ENCODE results near the gene FXYD5. TPM values are rescaled to one million over a fixed set of nuclear protein-coding genes. Genes with fewer than 3 reads are reported as not detected.

Gene FXYD5
- total and polyA plus RNA-seq, 2 experiments from 2014 or later = 11.3 to 14.5 TPM

DNA sequence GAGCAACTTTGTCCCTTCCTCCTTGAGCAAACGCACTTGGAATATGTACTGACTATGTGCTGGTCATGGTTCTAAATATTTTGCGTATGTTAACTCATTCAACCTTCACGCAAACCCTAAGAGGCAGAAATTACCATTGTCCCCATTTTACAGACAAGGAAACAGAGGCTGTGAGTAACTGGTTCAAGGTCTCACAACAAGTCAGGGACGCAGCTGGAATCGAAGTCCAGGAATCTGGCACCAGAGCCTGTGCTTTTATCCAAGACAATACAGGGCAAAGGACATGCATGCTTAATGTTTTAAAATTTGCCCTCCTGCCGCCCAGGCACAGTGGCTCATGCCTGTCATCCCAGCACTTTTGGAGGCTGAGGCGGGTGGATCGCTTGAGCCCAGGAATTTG lies 5.1 kb downstream of the FXYD5 start:
- no peaks in the 10 kb centered on the region for H3K4me1 ChIP-seq (ENCODE audit: low read depth)
- H3K36me3 ChIP-seq = no peaks in the 10 kb centered on the region

DNA sequence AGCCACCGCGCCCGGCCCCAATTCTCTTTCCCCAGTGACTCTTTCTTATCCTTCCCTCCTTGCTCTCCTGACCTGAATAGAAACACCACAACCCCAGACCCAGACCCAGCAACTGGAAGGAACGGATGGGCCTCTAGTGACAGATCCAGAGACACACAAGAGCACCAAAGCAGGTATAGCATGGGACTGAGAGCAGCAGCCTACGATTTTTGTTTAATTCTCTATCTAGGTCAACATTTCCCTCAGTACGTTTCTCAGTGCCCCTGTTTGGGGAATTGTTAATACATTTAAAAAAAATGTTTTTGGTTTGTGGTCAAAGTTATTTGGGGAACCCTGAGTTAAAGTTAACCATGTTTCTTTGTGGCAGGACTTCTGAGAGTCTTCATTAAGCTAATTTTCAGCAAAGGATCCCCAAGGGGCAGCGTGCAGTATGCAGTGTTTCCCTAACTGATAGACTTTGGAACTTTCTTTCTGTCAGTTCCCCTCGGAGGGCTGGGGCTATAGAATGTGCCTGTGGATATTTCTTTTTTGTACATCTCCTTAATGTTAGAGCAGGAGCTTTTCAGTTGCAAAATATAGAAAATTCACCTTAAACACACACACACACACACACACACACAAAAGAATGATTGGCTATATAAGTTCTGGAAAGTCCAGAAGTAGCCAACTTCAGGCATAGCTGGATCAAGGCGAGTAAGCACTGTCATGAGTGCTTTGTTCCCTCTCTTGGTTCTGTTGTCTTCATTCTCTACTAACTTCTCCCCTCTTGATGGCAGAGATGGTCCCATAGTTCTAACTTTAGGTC lies 6.3 kb downstream of the FXYD5 start:
- H3K27me3 ChIP-seq = no peaks in the 10 kb centered on the region
- H3K27ac ChIP-seq = no peak overlapping the region
- H3K9me3 ChIP-seq (ENCODE audit: low read depth) = no peaks in the 10 kb centered on the region
- no peaks in the 10 kb centered on the region for H3K4me1 ChIP-seq (ENCODE audit: low read depth)
- H3K36me3 ChIP-seq = no peaks in the 10 kb centered on the region
- no peak for TF ChIP-seq CTCF (IDR thresholded peaks at IDR 0.05; ENCODE audit: low read depth, low read length)
- DNase-seq (ENCODE audit: low read depth in 1 of 2, low spot score in 1 of 2) = no peak
- H3K4me3 ChIP-seq = no peak overlapping the region

More for the DNA sequence above, 5.1 kb downstream of the FXYD5 start:
- Histone ChIP-seq H3K27me3 (peaks cover 9% of the 10 kb centered on the region), H3K27ac (no peak overlapping the region), H3K4me3 (no peak overlapping the region), H3K9me3 (ENCODE audit: low read depth) (no peaks in the 10 kb centered on the region)
- no peak for TF ChIP-seq CTCF (IDR thresholded peaks at IDR 0.05; ENCODE audit: low read depth, low read length)
- no peak for DNase-seq (ENCODE audit: low read depth in 1 of 2, low spot score in 1 of 2)

- H3K36me3 ChIP-seq = no peaks in the 10 kb centered on the region
- no peaks in the 10 kb centered on the region for H3K27me3 ChIP-seq
- H3K4me3 ChIP-seq = no peak overlapping the region
- no peaks in the 10 kb centered on the region for H3K4me1 ChIP-seq (ENCODE audit: low read depth)
- TF ChIP-seq CTCF (IDR thresholded peaks at IDR 0.05; ENCODE audit: low read depth, low read length) = no peak
- no peaks in the 10 kb centered on the region for H3K9me3 ChIP-seq (ENCODE audit: low read depth)
- no peak for DNase-seq (ENCODE audit: low read depth in 1 of 2, low spot score in 1 of 2)
- H3K27ac ChIP-seq = no peak overlapping the region
Observed at GRCh38 chr19:35161434-35161743, 6.9 kb downstream of the FXYD5 start.

DNA sequence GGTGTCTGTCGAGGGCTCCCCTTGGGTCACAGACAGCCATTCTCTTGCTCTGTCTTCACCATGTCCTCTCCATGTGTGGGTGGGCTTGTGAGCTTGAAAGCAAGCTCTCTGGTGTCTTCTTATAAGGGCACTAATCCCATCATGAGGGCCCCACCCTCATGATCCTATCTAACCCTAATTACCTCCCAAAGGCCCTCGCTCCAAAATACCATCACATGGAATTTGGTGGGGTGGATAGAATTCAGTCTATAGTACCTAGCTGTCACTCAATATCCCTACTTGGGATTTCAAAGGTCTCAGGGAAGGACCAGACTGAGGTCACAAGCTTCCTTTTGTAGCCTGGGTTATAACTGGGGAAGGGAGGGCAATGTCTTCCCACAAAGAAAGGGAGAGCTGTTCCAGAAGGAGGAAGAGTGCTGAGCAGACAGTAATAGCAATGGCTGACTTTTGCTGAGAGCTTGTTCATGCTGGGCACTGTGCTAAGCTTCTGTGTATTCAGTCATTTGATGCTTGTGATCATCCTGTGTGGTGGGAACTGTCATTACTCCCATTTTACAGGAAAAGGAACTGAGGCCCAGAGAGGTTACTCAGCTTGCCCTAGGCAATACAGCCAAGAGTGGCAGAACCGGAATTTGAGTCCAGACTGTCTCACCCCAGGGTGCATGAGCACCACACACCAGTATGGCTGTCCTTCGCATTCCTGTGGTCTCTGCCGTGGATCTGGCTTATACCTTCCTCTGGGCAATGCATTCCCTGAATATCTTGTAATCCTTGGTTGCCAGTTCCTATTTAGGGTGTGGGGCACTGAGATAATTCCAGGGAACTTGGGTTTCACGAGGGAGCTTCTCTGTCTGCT lies 8.2 kb downstream of the FXYD5 start:
- Histone ChIP-seq H3K4me1 (ENCODE audit: low read depth) (no peaks in the 10 kb centered on the region), H3K36me3 (no peaks in the 10 kb centered on the region), H3K9me3 (ENCODE audit: low read depth) (no peaks in the 10 kb centered on the region), H3K27ac (no peak overlapping the region), H3K4me3 (no peak overlapping the region), H3K27me3 (no peaks in the 10 kb centered on the region)
- no peak for DNase-seq (ENCODE audit: low read depth in 1 of 2, low spot score in 1 of 2)
- TF ChIP-seq CTCF (IDR thresholded peaks at IDR 0.05; ENCODE audit: low read depth, low read length) = no peak

DNA sequence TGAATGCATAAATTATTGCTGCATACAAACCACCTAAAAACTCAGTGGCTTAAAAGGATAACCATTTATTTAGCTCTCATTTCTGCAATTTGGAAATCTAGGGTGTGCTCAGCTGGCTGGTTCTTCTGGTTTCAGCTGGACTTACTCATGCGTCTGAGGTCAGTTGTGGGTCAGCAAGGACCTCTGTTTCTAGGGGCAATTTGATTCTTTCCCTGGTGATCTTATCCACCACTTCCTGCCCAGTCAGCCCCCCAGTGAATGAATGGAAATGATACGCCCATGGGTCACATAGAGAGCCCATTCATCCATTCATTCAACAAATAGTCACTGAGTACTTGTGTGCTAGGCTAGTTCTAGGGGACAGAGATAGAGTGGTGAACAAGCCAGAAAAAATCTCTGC lies 9.9 kb downstream of the FXYD5 start:
- no peak for TF ChIP-seq CTCF (IDR thresholded peaks at IDR 0.05; ENCODE audit: low read depth, low read length)
- Histone ChIP-seq H3K9me3 (ENCODE audit: low read depth) (no peaks in the 10 kb centered on the region), H3K27ac (no peak overlapping the region), H3K4me1 (ENCODE audit: low read depth) (no peaks in the 10 kb centered on the region), H3K4me3 (no peak overlapping the region), H3K27me3 (no peaks in the 10 kb centered on the region), H3K36me3 (no peaks in the 10 kb centered on the region)
- no peak for DNase-seq (ENCODE audit: low read depth in 1 of 2, low spot score in 1 of 2)
